WTC11 (cell line): ENCODE data around the gene FANCD2. TPM values are rescaled to one million over a fixed set of nuclear protein-coding genes. Genes with fewer than 3 reads are reported as not detected.

Source experiments
- ATAC-seq: fragments of 200-7000 bp; cut with Tn5 transposase; 2 replicates; pipeline ENCODE4 v1.10.0; 2021; ENCODE audit warnings: mild to moderate bottlenecking, moderate library complexity
- CTCF ChIA-PET: fragments of 300-600 bp; sonication (Branson Sonifier 250); formaldehyde crosslinking; loops from one replicate; lab custom pipeline; 2021; ENCODE audit warnings: antibody characterized with exemption; lab: Charles Lee
- POLR2A ChIA-PET: fragments of 350-600 bp; sonication (Branson Sonifier 250); formaldehyde crosslinking; loops from one replicate; lab custom pipeline; 2021; ENCODE audit warnings: antibody characterized with exemption; lab: Charles Lee
- DNase-seq: peaks from one replicate; pipeline ENCODE4 v3.0.0; 2021; ENCODE audit warnings: low spot score
- H3K27ac Mint-ChIP-seq: 2 replicates; pipeline ENCODE4 v1.8.0; 2021; ENCODE audit warnings: mixed read lengths
- H3K27me3 Mint-ChIP-seq: 2 replicates; pipeline ENCODE4 v1.8.0; 2021; ENCODE audit warnings: low read depth, mild to moderate bottlenecking, moderate library complexity, mixed read lengths
- H3K36me3 Mint-ChIP-seq: 2 replicates; pipeline ENCODE4 v1.8.0; 2021; ENCODE audit warnings: mixed read lengths
- H3K4me1 Mint-ChIP-seq: 2 replicates; pipeline ENCODE4 v1.8.0; 2022; ENCODE audit warnings: mixed read lengths
- H3K4me3 Mint-ChIP-seq: 2 replicates; pipeline ENCODE4 v1.8.0; 2021; ENCODE audit warnings: mild to moderate bottlenecking, moderate library complexity, mixed read lengths
- H3K9me3 Mint-ChIP-seq: 2 replicates; pipeline ENCODE4 v1.8.0; 2021; ENCODE audit warnings: mixed read lengths
- CBFB ChIP-seq: sonication (generic); formaldehyde crosslinking; IDR thresholded peaks from 2 replicates; pipeline ENCODE4 v1.8.1; 2022; ENCODE audit warnings: mild to moderate bottlenecking, low read depth, missing genetic modification reagents
- CREM ChIP-seq: sonication (generic); formaldehyde crosslinking; IDR thresholded peaks from 2 replicates; pipeline ENCODE4 v1.8.1; 2022; ENCODE audit warnings: mild to moderate bottlenecking, missing genetic modification reagents, moderate library complexity
- CTCF ChIP-seq: fragments of 200-600 bp; IDR thresholded peaks from 2 replicates; pipeline ENCODE4 v1.8.0; 2022; ENCODE audit warnings: antibody characterized with exemption
- FOXK1 ChIP-seq: sonication (generic); formaldehyde crosslinking; IDR thresholded peaks from 2 replicates; pipeline ENCODE4 v1.8.0; 2022; ENCODE audit warnings: mild to moderate bottlenecking, moderate library complexity, missing genetic modification reagents
- NFATC4 ChIP-seq: fragments of 250-450 bp; sonication (Bioruptor Pico); IDR thresholded peaks from 2 replicates; pipeline ENCODE4 v1.9.0; 2021; ENCODE audit warnings: mild to moderate bottlenecking
- USF1 ChIP-seq: sonication (generic); formaldehyde crosslinking; IDR thresholded peaks from 2 replicates; pipeline ENCODE4 v1.8.0; 2022; ENCODE audit warnings: mild to moderate bottlenecking, missing genetic modification reagents
- ZNF121 ChIP-seq: sonication (generic); formaldehyde crosslinking; IDR thresholded peaks from 2 replicates; pipeline ENCODE4 v1.8.0; 2023; ENCODE audit warnings: missing genetic modification reagents
- ZNF281 ChIP-seq: sonication (generic); formaldehyde crosslinking; IDR thresholded peaks from 2 replicates; pipeline ENCODE4 v1.8.0; 2023; ENCODE audit warnings: mild to moderate bottlenecking, missing genetic modification reagents
- total RNA-seq: library from RNA; stranded (reverse); gene quantifications from 3 replicates; pipeline ENCODE4 v1.2.3, GENCODE V29; 2021
- TF ChIP-seq, protein P1 (sequence below): sonication (generic); formaldehyde crosslinking; IDR thresholded peaks from 2 replicates; pipeline ENCODE4 v1.8.1; 2022; ENCODE audit warnings: mild to moderate bottlenecking, missing genetic modification reagents, moderate library complexity, borderline replicate concordance
- TF ChIP-seq, protein P2 (sequence below): sonication (generic); formaldehyde crosslinking; IDR thresholded peaks from 2 replicates; pipeline ENCODE4 v1.8.1; 2023; ENCODE audit warnings: mild to moderate bottlenecking, missing genetic modification reagents, moderate library complexity
- TF ChIP-seq, protein P3 (sequence below): sonication (generic); formaldehyde crosslinking; IDR thresholded peaks from 2 replicates; pipeline ENCODE4 v1.8.1; 2022; ENCODE audit warnings: missing genetic modification reagents, borderline replicate concordance
- TF ChIP-seq, protein P4 (sequence below): sonication (generic); formaldehyde crosslinking; IDR thresholded peaks from 2 replicates; pipeline ENCODE4 v1.8.1; 2022; ENCODE audit warnings: low read depth, missing genetic modification reagents, borderline replicate concordance

FANCD2 gene
- total RNA-seq, 1 experiment from 2014 or later: 69.6 TPM

DNA sequence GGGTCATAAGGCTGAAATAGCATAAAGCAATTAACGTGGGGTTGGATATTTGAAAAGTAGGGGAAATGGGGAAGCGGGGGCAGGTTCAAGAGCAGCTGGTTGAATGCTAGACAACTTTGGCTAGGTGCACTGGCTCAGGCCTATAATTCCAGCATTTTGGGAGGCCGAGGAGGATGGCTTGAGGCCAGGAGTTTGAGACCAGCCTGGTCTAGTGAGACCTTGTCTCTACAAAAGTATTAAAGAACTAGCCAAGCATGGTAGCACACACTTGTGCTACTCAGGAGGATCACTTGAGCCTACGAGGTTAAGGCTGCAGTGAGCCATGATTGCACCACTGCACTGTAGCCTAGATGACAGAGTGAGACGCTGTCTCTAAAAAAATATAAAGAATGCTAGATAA is 6.9 kb upstream of the FANCD2 start (continued):
- no peak for TF ChIP-seq CTCF
- TF ChIP-seq, protein P1, sequence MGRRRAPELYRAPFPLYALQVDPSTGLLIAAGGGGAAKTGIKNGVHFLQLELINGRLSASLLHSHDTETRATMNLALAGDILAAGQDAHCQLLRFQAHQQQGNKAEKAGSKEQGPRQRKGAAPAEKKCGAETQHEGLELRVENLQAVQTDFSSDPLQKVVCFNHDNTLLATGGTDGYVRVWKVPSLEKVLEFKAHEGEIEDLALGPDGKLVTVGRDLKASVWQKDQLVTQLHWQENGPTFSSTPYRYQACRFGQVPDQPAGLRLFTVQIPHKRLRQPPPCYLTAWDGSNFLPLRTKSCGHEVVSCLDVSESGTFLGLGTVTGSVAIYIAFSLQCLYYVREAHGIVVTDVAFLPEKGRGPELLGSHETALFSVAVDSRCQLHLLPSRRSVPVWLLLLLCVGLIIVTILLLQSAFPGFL (CRISPR knock-in tag): no peak
- no peak for TF ChIP-seq ZNF121 (CRISPR knock-in tag)
- TF ChIP-seq FOXK1 (CRISPR knock-in tag): no peak
- TF ChIP-seq ZNF281 (CRISPR knock-in tag): no peak
- no peak for TF ChIP-seq CBFB (CRISPR knock-in tag)
- no peak for TF ChIP-seq USF1 (CRISPR knock-in tag)

DNA sequence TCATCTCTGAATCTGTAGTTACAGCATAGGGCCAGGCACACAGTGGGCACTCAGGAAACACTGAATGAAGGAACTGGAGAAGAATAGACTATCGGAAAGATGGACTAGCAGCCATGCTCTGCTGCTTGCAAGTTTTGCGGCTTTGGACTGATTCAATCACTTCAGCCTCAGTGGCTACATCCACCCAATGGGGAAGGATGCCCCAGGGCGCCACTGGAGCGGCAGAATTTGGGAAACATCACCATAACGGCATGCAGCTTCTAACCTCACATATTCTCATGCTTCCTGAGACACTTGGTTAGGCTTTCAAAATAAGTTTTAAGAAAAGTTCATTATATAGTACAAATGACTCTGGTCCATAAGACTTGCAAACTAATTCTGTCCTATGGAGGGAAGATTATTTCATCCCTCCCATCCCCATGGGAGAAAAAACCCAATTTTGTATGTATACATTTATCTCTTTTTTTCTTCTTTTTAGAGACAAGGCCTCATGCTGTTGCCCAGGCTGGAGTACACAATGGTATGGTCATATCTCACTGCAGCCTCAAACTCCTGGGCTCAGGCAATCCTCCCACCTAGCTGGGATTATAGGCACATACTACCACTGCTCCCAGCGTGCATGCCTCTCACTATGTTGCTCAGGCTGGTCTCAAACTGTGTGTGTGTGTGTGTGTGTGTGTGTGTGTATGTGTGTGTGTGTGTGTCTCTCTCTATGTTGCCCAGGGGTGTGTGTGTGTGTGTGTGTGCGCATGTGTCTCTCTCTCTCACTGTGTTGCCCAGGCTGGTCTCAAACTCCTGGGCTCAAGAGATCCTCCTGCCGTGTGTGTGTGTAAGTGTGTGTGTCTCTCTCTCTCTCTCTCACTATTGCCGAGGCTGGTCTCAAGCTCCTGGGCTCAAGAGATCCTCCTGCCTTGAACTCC is 4.1 kb upstream of the FANCD2 start:
- TF ChIP-seq NFATC4 (CRISPR knock-in tag) (no peak), CREM (no peak)
- TF ChIP-seq, protein P2, sequence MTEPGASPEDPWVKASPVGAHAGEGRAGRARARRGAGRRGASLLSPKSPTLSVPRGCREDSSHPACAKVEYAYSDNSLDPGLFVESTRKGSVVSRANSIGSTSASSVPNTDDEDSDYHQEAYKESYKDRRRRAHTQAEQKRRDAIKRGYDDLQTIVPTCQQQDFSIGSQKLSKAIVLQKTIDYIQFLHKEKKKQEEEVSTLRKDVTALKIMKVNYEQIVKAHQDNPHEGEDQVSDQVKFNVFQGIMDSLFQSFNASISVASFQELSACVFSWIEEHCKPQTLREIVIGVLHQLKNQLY (CRISPR knock-in tag): no peak
- TF ChIP-seq, protein P3, sequence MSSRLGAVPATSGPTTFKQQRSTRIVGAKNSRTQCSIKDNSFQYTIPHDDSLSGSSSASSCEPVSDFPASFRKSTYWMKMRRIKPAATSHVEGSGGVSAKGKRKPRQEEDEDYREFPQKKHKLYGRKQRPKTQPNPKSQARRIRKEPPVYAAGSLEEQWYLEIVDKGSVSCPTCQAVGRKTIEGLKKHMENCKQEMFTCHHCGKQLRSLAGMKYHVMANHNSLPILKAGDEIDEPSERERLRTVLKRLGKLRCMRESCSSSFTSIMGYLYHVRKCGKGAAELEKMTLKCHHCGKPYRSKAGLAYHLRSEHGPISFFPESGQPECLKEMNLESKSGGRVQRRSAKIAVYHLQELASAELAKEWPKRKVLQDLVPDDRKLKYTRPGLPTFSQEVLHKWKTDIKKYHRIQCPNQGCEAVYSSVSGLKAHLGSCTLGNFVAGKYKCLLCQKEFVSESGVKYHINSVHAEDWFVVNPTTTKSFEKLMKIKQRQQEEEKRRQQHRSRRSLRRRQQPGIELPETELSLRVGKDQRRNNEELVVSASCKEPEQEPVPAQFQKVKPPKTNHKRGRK: no peak
- TF ChIP-seq, protein P4, sequence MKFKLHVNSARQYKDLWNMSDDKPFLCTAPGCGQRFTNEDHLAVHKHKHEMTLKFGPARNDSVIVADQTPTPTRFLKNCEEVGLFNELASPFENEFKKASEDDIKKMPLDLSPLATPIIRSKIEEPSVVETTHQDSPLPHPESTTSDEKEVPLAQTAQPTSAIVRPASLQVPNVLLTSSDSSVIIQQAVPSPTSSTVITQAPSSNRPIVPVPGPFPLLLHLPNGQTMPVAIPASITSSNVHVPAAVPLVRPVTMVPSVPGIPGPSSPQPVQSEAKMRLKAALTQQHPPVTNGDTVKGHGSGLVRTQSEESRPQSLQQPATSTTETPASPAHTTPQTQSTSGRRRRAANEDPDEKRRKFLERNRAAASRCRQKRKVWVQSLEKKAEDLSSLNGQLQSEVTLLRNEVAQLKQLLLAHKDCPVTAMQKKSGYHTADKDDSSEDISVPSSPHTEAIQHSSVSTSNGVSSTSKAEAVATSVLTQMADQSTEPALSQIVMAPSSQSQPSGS (CRISPR knock-in tag): no peak
- H3K4me1 Mint-ChIP-seq: peaks cover 1% of the 10 kb centered on the region
- ChIA-PET POLR2A (interaction anchor here (0.6 kb wide), 1 partner anchor 89 kb away, joined by 3 read pairs; the partner anchor contains the start of gene CRELD1), CTCF (no interaction called here)
- peaks cover 16% of the 10 kb centered on the region for H3K36me3 Mint-ChIP-seq
- no peaks in the 10 kb centered on the region; the same call in 1 of the 2 replicates for H3K27me3 Mint-ChIP-seq
- no peak overlapping the region for H3K27ac Mint-ChIP-seq
- no peaks in the 10 kb centered on the region for H3K9me3 Mint-ChIP-seq
- DNase-seq (no peak), ATAC-seq (no peak)
- H3K4me3 Mint-ChIP-seq: no peak overlapping the region
